ENCODE results near the gene CERS1. TPM values are rescaled to one million over a fixed set of nuclear protein-coding genes. Genes with fewer than 3 reads are reported as not detected.

Gene CERS1
- total RNA-seq, 1 donor, result 0.36 TPM

DNA sequence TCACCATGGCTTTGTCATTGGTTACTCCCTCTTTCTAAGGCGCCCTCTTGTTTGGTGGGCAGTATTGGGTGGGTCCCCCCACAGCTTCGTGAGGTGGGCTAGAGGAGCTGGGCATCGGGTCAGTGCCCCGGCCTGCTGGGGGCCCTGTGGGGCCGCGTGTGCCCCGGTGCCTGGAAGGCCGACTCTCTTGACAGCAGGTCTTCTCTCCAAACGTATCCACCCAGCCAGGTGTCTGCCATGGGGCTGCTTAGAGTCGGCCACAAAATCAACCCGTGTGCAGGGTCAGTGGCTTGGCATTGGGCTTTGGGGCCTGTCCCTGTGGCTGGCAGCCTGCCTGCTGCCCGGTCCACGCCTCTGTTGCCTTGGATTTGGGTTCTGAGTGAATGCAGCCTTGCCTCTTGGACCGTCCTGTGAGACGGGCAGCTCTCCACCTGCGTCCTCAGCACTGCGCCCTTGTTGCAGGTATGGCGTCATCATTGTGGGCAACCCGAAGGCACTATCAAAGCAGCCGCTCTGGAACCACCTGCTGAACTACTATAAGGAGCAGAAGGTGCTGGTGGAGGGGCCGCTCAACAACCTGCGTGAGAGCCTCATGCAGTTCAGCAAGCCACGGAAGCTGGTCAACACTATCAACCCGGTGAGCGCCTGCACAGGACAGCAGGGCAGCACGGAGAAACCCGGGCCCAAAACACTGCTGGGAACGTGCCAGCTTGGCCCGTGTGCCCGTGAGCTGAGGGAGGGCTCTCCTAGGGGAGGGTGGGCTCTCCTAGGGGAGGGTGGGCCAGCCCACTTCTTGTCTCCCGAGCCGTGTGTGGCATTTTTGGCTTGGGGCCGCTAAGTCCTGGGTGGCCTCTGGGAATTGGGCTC, 32.7 kb downstream of the CERS1 start:
- no peaks in the 10 kb centered on the region for H3K27me3 ChIP-seq (ENCODE audit: insufficient read depth, low read length)
- H3K4me1 ChIP-seq (ENCODE audit: insufficient read depth, low read length), result no peaks in the 10 kb centered on the region
- no peaks in the 10 kb centered on the region for H3K9me3 ChIP-seq (ENCODE audit: low read depth, low read length)
- TF ChIP-seq, protein P1, sequence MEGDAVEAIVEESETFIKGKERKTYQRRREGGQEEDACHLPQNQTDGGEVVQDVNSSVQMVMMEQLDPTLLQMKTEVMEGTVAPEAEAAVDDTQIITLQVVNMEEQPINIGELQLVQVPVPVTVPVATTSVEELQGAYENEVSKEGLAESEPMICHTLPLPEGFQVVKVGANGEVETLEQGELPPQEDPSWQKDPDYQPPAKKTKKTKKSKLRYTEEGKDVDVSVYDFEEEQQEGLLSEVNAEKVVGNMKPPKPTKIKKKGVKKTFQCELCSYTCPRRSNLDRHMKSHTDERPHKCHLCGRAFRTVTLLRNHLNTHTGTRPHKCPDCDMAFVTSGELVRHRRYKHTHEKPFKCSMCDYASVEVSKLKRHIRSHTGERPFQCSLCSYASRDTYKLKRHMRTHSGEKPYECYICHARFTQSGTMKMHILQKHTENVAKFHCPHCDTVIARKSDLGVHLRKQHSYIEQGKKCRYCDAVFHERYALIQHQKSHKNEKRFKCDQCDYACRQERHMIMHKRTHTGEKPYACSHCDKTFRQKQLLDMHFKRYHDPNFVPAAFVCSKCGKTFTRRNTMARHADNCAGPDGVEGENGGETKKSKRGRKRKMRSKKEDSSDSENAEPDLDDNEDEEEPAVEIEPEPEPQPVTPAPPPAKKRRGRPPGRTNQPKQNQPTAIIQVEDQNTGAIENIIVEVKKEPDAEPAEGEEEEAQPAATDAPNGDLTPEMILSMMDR (IDR thresholded peaks at IDR 0.05; ENCODE audit: extremely low read depth, low read depth, low read length), result no peak
- no peak for DNase-seq (ENCODE audit: insufficient read length, low spot score, missing footprints)
- no peak overlapping the region for H3K4me3 ChIP-seq (ENCODE audit: insufficient read depth, low read length)
- peaks cover 22% of the 10 kb centered on the region for H3K79me2 ChIP-seq (ENCODE audit: insufficient read depth, low read length)
- H3K4me2 ChIP-seq (ENCODE audit: insufficient read depth, low read length), result no peak overlapping the region
- no peak overlapping the region for H2AFZ ChIP-seq (ENCODE audit: low read length)
- H3K36me3 ChIP-seq (ENCODE audit: insufficient read depth, low read length), result peaks cover 92% of the 10 kb centered on the region
- no peak overlapping the region for H3K27ac ChIP-seq (ENCODE audit: low read depth, low read length)
- peaks cover 47% of the 10 kb centered on the region for H4K20me1 ChIP-seq (ENCODE audit: insufficient read depth, low read length)

GRCh38 chr19:18861917-18862316, 34.0 kb downstream of the CERS1 start:
- H3K27me3 ChIP-seq (ENCODE audit: insufficient read depth, low read length), result no peaks in the 10 kb centered on the region
- no peak overlapping the region for H3K4me2 ChIP-seq (ENCODE audit: insufficient read depth, low read length)
- DNase-seq (ENCODE audit: insufficient read length, low spot score, missing footprints), result no peak
- H4K20me1 ChIP-seq (ENCODE audit: insufficient read depth, low read length), result peaks cover 40% of the 10 kb centered on the region
- TF ChIP-seq, protein P1 (IDR thresholded peaks at IDR 0.05; ENCODE audit: extremely low read depth, low read depth, low read length), result no peak
- H3K4me1 ChIP-seq (ENCODE audit: insufficient read depth, low read length), result no peaks in the 10 kb centered on the region
- peaks cover 92% of the 10 kb centered on the region for H3K36me3 ChIP-seq (ENCODE audit: insufficient read depth, low read length)
- H3K4me3 ChIP-seq (ENCODE audit: insufficient read depth, low read length), result no peak overlapping the region
- no peaks in the 10 kb centered on the region for H3K9me3 ChIP-seq (ENCODE audit: low read depth, low read length)
- no peak overlapping the region for H3K27ac ChIP-seq (ENCODE audit: low read depth, low read length)
- H3K79me2 ChIP-seq (ENCODE audit: insufficient read depth, low read length), result peaks cover 24% of the 10 kb centered on the region
- no peak overlapping the region for H2AFZ ChIP-seq (ENCODE audit: low read length)

DNA sequence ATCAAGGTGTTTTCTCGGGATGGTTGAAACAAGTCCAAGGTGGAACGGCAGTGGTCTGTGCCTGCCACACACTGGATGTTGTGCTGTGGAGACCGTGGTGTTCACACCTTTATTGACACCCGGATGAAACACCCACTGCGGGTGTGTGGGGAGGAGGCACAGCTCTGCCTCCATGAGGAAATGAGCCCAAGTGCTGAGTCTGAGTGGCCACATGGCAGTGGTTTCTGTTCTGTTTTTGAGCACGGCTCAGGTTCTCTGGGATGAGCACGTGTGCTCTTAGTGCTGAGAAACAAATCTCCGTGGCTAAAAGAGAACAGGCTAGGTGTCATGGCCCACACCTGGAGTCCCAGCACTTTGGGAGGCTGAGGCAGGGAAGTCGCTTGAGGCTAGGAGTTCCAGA, 34.7 kb downstream of the CERS1 start:
- peaks cover 29% of the 10 kb centered on the region for H3K79me2 ChIP-seq (ENCODE audit: insufficient read depth, low read length)
- H4K20me1 ChIP-seq (ENCODE audit: insufficient read depth, low read length), result peaks cover 44% of the 10 kb centered on the region
- no peak for DNase-seq (ENCODE audit: insufficient read length, low spot score, missing footprints)
- no peaks in the 10 kb centered on the region for H3K27me3 ChIP-seq (ENCODE audit: insufficient read depth, low read length)
- no peak overlapping the region for H2AFZ ChIP-seq (ENCODE audit: low read length)
- TF ChIP-seq, protein P1 (IDR thresholded peaks at IDR 0.05; ENCODE audit: extremely low read depth, low read depth, low read length), result no peak
- no peak overlapping the region for H3K4me3 ChIP-seq (ENCODE audit: insufficient read depth, low read length)
- H3K4me2 ChIP-seq (ENCODE audit: insufficient read depth, low read length), result no peak overlapping the region
- H3K27ac ChIP-seq (ENCODE audit: low read depth, low read length), result no peak overlapping the region
- no peaks in the 10 kb centered on the region for H3K9me3 ChIP-seq (ENCODE audit: low read depth, low read length)
- peaks cover 96% of the 10 kb centered on the region for H3K36me3 ChIP-seq (ENCODE audit: insufficient read depth, low read length)
- no peaks in the 10 kb centered on the region for H3K4me1 ChIP-seq (ENCODE audit: insufficient read depth, low read length)

DNA sequence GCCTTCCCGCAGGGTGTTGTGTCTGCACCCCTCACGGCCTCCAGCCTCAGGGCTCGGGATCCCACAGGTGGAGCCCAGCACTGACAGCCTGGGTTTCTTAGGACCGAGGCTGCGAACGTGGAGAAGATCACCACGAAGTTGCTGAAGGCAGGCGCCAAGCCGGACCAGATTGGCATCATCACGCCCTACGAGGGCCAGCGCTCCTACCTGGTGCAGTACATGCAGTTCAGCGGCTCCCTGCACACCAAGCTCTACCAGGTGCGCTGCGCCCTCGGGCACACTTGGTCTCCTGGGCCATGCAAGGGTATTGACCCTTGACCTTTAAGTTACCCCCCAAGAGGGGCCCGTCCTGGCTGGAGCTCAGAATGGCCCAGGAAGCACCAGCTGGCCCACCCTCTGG, 35.2 kb downstream of the CERS1 start:
- Histone ChIP-seq H3K27ac (ENCODE audit: low read depth, low read length) (no peak overlapping the region), H3K27me3 (ENCODE audit: insufficient read depth, low read length) (no peaks in the 10 kb centered on the region), H2AFZ (ENCODE audit: low read length) (no peak overlapping the region), H4K20me1 (ENCODE audit: insufficient read depth, low read length) (peaks cover 44% of the 10 kb centered on the region), H3K79me2 (ENCODE audit: insufficient read depth, low read length) (peaks cover 34% of the 10 kb centered on the region), H3K9me3 (ENCODE audit: low read depth, low read length) (no peaks in the 10 kb centered on the region), H3K4me1 (ENCODE audit: insufficient read depth, low read length) (no peaks in the 10 kb centered on the region), H3K4me2 (ENCODE audit: insufficient read depth, low read length) (no peak overlapping the region), H3K36me3 (ENCODE audit: insufficient read depth, low read length) (peaks cover 96% of the 10 kb centered on the region), H3K4me3 (ENCODE audit: insufficient read depth, low read length) (no peak overlapping the region)
- TF ChIP-seq, protein P1 (IDR thresholded peaks at IDR 0.05; ENCODE audit: extremely low read depth, low read depth, low read length), result no peak
- no peak for DNase-seq (ENCODE audit: insufficient read length, low spot score, missing footprints)

All from osteoblast (primary cell).